GM21619 (cell line): ENCODE data around the gene ZNF567.

Experiments used
- ATAC-seq: cut with Tn5 transposase; IDR thresholded peaks from one replicate; pipeline ENCODE4 v1.9.1; 2021; ENCODE audit not compliant: unreplicated experiment

Gene ZNF567

GRCh38 chr19:36750066-36750691, 62.8 kb downstream of the ZNF567 start:
- ATAC-seq, result no peak
